ENCODE results near the gene ANGPT4.

ANGPT4 gene

DNA sequence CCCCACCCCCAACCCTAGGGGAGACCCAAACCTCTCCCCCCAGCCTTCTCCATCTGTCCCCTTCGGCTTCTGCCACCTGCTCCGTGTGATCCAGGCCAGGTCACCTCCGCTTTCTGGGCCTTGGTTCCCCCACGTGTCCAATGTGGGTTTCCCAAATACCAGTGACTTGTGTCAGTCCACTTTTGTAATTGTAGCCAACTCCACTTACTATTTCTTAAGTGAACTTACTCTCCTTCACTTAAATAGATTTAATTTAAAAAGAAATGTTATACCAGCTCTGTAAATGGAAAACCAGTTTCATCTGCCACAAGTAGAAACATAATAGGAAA, 92.6 kb downstream of the ANGPT4 start:
- DNase-seq (ENCODE audit: low spot score), result peak; percentile 1

DNA sequence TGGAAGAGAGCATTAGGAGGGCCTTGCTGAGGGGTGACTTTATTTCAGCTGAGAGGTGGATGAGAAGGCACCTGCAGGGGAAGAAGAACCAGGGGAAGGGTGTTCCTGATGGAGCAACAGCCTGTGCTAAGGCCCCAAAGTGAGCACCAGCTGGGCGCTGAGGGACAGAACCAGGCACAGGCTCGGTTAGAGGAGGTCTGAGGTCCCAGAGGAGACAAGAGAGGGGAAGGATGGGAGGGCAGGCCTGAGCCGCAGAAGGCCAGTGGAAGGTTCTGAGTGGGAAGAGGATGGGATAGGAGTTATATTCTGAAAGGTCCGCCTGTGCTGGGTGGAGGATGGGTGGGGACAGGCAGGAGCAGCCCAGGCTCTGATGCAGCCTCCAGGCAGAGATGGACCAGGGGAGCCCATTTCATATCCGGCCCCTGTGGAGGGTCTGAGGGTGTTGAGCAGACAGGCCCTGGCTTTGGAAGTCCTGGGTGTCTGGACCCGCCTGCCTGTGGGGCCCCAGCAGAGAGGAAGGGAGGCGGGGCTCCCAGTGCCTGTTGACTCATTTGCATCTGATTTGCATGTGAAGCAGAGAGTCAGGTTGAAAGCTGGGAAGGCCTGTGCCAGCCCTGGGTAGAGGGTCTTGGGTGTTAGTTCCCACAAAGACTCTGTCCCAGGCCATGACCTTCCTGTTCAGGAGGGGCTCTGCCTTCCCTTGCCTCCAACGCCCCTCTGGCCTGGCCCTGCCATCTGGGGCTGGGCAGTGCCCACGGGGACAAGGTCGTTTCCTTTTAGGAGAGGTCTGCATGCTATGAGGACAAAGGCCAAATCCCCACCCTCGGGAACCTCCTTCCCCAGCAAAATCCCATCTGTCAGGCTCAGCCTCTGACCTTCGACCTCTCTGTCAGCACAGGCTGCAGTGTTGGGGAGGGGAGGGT, 93.2 kb downstream of the ANGPT4 start:
- DNase-seq (ENCODE audit: low spot score), result no peak

DNA sequence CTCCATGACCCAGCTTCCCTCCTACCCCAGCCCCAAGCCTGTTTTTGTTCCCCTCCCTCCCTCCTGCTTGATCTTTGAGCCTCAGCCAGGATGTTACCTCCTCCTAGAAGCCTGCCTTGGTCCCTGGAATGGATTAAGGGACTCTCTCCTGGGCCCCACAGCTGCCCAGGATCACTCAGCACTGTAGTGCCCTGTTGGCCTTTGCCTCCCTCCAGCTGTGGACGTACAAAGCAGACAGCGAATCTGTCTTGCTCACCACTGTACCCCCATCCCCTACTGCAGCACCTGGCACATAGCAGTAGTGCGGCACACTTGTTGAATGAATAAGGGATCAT, 94.4 kb downstream of the ANGPT4 start:
- no peak for DNase-seq (ENCODE audit: low spot score)

DNA sequence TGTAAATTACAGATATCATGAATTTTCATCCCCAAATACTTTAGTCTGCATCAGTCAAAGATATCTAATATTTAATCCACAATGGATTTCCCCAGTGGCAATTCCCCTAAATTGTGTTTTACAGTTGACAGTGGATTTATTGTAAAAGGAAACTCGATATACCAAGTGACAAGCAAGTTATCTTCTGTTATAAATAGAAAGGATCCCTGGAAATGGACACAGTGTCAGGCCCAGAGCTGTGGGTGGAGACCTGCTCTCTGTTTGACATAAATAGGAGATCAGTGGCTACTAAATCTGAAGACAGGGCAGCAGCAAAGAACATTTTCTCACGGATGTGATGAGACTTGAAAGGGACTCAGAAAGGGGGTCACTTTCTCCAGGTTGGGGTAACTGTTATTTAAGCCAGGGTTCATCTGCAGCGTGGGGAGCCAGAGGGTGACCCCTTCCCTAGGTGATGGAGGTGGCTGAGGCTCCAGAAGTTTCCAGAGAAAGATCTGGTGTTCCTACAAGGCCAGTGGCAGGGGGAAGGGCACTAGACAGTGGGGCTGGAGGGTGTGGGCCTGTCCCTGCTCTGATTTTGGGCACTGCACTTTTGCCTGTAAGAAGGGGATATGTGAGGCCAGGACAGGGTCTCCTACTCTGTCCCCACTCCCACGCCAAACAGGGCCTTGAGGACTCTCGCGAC, 94.9 kb downstream of the ANGPT4 start:
- DNase-seq (ENCODE audit: low spot score), result no peak

DNA sequence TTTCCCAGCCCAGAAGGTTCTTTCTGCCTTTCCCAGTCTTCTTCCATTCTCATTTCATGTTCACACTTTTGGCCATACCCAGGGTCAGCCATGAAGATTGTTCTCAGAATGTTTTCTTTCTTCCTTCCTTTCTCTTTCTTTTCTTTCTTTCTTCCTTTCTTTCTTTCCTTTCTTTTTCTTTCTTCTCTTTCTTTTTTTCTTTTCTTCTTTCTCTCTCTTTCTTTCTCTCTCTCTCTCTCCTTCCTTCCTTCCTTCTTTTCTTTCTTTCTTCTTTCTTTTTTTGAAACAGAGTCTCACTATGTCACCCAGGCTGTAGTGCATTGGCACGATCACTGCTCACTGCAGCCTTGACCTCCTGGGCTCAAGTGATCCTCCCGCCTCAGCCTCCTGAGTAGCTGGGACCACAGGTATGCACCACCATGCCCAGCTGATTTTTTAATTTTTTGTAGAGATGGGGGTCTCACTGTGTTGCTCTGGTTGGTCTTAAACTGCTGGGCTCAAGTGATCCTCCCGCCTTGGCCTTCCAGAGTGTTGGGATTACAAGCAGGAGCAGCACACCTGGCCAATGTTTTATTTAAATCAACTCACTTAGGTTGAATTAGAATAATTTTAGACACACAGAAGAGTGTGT, 95.7 kb downstream of the ANGPT4 start:
- no peak for DNase-seq (ENCODE audit: low spot score)

All from AG08395 (cell line).